Ascending aorta (tissue), 2 donors: ENCODE data around the gene GREM2. TPM values are rescaled to one million over a fixed set of nuclear protein-coding genes. Genes with fewer than 3 reads are reported as not detected.

Experiments
- DNase-seq, 2 donors: peaks; one replicate each; pipeline ENCODE4 v3.0.0-alpha.2; 2019; ENCODE audit warnings: low spot score in 2 of 2
- H3K27ac ChIP-seq, 2 donors: fragments of 200-600 bp; sonication (generic); one replicate each; pipeline ENCODE4 v1.5.1; 2016 to 2017; ENCODE audit warnings: mild to moderate bottlenecking in 1 of 2
- H3K27me3 ChIP-seq: fragments of 200-600 bp; sonication (generic); one replicate; pipeline ENCODE4 v1.5.1; 2017
- H3K36me3 ChIP-seq, 2 donors: fragments of 200-600 bp; sonication (generic); one replicate each; pipeline ENCODE4 v1.5.1; 2016
- H3K4me1 ChIP-seq, 2 donors: fragments of 200-600 bp; sonication (generic); one replicate each; pipeline ENCODE4 v1.5.1; 2016 to 2017; ENCODE audit warnings: mild to moderate bottlenecking in 1 of 2
- H3K4me3 ChIP-seq, 2 donors: fragments of 200-600 bp; sonication (generic); one replicate each; pipeline ENCODE4 v1.5.1; 2016 to 2017; ENCODE audit warnings: mild to moderate bottlenecking in 1 of 2
- H3K9me3 ChIP-seq, 2 donors: fragments of 200-600 bp; sonication (generic); one replicate each; pipeline ENCODE4 v1.5.1; 2016
- intact Hi-C: fragments of 100-400 bp; cut with DNase I; formaldehyde crosslinking; loops from one replicate; pipeline ENCODE4 v1.15.1; 2023
- total RNA-seq: library from RNA; depleted of rRNA; stranded (reverse); fragments of >200 nt; gene quantifications from one replicate; pipeline ENCODE4 v1.1.0, GENCODE V29; 2016
- TF ChIP-seq, protein P1 (sequence below), 3 experiments: fragments of 200-600 bp in 2 of 3; fragments of 450-650 bp in 1 of 3; sonication (generic) in 2 of 3; IDR thresholded peaks; one replicate each; pipeline ENCODE4 v1.5.1; 2016 to 2019; ENCODE audit warnings: antibody characterized with exemption in 3 of 3, mild to moderate bottlenecking in 1 of 3, moderate library complexity in 1 of 3

The GREM2 gene
- total RNA-seq, 1 donor from 2014 or later: not detected

GRCh38 chr1:240589585-240590110, 22.3 kb downstream of the GREM2 start:
- H3K4me3 ChIP-seq: no peak overlapping the region
- H3K36me3 ChIP-seq: no peaks in the 10 kb centered on the region
- no peaks in the 10 kb centered on the region for H3K9me3 ChIP-seq
- no peaks in the 10 kb centered on the region for H3K4me1 ChIP-seq
- no peak for DNase-seq
- intact Hi-C loops: no loop called here
- TF ChIP-seq, protein P1, sequence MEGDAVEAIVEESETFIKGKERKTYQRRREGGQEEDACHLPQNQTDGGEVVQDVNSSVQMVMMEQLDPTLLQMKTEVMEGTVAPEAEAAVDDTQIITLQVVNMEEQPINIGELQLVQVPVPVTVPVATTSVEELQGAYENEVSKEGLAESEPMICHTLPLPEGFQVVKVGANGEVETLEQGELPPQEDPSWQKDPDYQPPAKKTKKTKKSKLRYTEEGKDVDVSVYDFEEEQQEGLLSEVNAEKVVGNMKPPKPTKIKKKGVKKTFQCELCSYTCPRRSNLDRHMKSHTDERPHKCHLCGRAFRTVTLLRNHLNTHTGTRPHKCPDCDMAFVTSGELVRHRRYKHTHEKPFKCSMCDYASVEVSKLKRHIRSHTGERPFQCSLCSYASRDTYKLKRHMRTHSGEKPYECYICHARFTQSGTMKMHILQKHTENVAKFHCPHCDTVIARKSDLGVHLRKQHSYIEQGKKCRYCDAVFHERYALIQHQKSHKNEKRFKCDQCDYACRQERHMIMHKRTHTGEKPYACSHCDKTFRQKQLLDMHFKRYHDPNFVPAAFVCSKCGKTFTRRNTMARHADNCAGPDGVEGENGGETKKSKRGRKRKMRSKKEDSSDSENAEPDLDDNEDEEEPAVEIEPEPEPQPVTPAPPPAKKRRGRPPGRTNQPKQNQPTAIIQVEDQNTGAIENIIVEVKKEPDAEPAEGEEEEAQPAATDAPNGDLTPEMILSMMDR (IDR thresholded peaks at IDR 0.05): no peak
- no peak overlapping the region for H3K27ac ChIP-seq
- H3K27me3 ChIP-seq: no peaks in the 10 kb centered on the region

- H3K4me1 ChIP-seq: no peaks in the 10 kb centered on the region
- no peak overlapping the region for H3K4me3 ChIP-seq
- intact Hi-C loops: no loop called here
- H3K27me3 ChIP-seq: no peaks in the 10 kb centered on the region
- no peaks in the 10 kb centered on the region for H3K36me3 ChIP-seq
- H3K9me3 ChIP-seq: no peaks in the 10 kb centered on the region
- TF ChIP-seq, protein P1 (IDR thresholded peaks at IDR 0.05): no peak
- H3K27ac ChIP-seq: no peak overlapping the region
- DNase-seq: no peak
Measured at GRCh38 chr1:240586006-240586405, 25.9 kb downstream of the GREM2 start.

GRCh38 chr1:240582953-240583352, 29.0 kb downstream of the GREM2 start:
- no peak for DNase-seq
- Histone ChIP-seq H3K4me1 (no peaks in the 10 kb centered on the region), H3K27ac (no peak overlapping the region), H3K4me3 (no peak overlapping the region), H3K9me3 (no peaks in the 10 kb centered on the region), H3K36me3 (no peaks in the 10 kb centered on the region), H3K27me3 (no peaks in the 10 kb centered on the region)
- TF ChIP-seq, protein P1 (IDR thresholded peaks at IDR 0.05): no peak
- intact Hi-C loops: no loop called here

- no peak overlapping the region for H3K27ac ChIP-seq
- H3K27me3 ChIP-seq: no peaks in the 10 kb centered on the region
- no peaks in the 10 kb centered on the region for H3K9me3 ChIP-seq
- no peak overlapping the region for H3K4me3 ChIP-seq
- no peaks in the 10 kb centered on the region for H3K4me1 ChIP-seq
- DNase-seq: no peak
- TF ChIP-seq, protein P1 (IDR thresholded peaks at IDR 0.05): no peak
- intact Hi-C loops: no loop called here
- H3K36me3 ChIP-seq: no peaks in the 10 kb centered on the region
Measured at GRCh38 chr1:240579511-240579910, 32.4 kb downstream of the GREM2 start.

GRCh38 chr1:240577095-240577494, 34.9 kb downstream of the GREM2 start:
- TF ChIP-seq, protein P1 (IDR thresholded peaks at IDR 0.05): no peak
- intact Hi-C loops: no loop called here

More at GRCh38 chr1:240577095-240577494, 34.9 kb downstream of the GREM2 start:
- Histone ChIP-seq H3K27ac (no peak overlapping the region), H3K9me3 (no peaks in the 10 kb centered on the region), H3K4me1 (no peaks in the 10 kb centered on the region), H3K4me3 (no peak overlapping the region), H3K27me3 (no peaks in the 10 kb centered on the region), H3K36me3 (no peaks in the 10 kb centered on the region)
- DNase-seq: no peak
